ENCODE data around the gene DENND1B. TPM values are rescaled to one million over a fixed set of nuclear protein-coding genes. Genes with fewer than 3 reads are reported as not detected.

The DENND1B gene
- total RNA-seq, 2 donors from 2014 or later = 6.9 to 26.2 TPM

DNA sequence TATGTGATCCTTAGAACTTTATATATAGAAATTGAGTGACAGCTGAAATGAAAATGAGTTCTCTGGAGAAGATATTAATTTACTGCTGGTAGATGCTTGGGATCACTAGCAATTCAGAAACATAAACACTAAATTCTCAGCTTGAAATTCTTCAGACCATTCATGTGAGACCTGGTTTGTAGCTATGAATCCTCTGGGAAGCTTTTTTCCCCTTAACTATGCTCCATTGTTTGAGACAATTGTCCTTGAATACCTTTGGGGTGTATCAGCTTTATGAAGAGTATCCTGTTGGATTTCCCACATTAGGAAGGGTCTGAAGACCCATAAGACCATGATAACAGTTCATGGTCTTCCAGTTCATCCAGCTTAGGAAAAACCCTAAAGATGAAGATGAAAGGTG is 4.6 kb upstream of the DENND1B start:
- H3K27me3 ChIP-seq = no peaks in the 10 kb centered on the region
- no peaks in the 10 kb centered on the region for H3K9me3 ChIP-seq
- no peaks in the 10 kb centered on the region for H3K36me3 ChIP-seq (replicated peaks in 1 of 2; ENCODE audit: insufficient read depth in 1 of 2, low read depth in 2 of 2)
- no peak overlapping the region for H3K4me3 ChIP-seq
- TF ChIP-seq POLR2A (IDR thresholded peaks at IDR 0.05) = no peak
- TF ChIP-seq, protein P1, sequence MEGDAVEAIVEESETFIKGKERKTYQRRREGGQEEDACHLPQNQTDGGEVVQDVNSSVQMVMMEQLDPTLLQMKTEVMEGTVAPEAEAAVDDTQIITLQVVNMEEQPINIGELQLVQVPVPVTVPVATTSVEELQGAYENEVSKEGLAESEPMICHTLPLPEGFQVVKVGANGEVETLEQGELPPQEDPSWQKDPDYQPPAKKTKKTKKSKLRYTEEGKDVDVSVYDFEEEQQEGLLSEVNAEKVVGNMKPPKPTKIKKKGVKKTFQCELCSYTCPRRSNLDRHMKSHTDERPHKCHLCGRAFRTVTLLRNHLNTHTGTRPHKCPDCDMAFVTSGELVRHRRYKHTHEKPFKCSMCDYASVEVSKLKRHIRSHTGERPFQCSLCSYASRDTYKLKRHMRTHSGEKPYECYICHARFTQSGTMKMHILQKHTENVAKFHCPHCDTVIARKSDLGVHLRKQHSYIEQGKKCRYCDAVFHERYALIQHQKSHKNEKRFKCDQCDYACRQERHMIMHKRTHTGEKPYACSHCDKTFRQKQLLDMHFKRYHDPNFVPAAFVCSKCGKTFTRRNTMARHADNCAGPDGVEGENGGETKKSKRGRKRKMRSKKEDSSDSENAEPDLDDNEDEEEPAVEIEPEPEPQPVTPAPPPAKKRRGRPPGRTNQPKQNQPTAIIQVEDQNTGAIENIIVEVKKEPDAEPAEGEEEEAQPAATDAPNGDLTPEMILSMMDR (IDR thresholded peaks at IDR 0.05) = no peak
- intact Hi-C loops (cut with DNase I) = no loop called here
- peaks cover 14% of the 10 kb centered on the region for H3K4me1 ChIP-seq
- H3K27ac ChIP-seq = no peak overlapping the region
- ATAC-seq (no peak), DNase-seq (no peak)

DNA sequence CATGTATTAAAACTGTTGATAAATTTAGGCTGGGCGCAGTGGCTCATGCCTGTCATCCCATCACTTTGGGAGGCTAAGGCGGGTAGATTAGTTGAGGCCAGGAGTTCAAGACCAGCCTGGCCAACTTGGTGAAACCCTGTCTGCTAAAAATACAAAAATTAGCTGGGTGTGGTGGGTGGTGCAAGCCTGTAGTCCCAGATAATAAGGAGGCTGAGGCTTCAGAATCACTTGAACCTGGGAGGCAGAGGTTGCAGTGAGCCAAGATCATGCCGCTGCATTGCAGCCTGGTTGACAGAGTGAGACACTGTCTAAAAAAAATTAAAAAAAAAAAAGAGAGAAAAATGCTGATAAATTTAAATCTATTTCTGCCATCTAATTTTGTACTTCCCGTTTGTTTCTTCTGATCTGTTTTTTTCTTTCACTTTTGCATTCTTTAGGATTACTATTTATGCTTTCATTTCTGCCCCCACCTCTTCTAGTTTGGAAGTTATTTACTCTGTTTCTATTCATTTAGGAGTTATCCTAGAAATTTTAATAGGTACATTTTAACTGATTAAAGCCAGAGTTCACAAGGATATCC is 3.2 kb upstream of the DENND1B start:
- H3K36me3 ChIP-seq (replicated peaks in 1 of 2; ENCODE audit: insufficient read depth in 1 of 2, low read depth in 2 of 2) = no peaks in the 10 kb centered on the region
- no peaks in the 10 kb centered on the region for H3K9me3 ChIP-seq
- no peak for TF ChIP-seq POLR2A (IDR thresholded peaks at IDR 0.05)
- TF ChIP-seq, protein P1 (IDR thresholded peaks at IDR 0.05) = no peak
- DNase-seq = no peak
- peaks cover 19% of the 10 kb centered on the region for H3K4me1 ChIP-seq
- ATAC-seq = no peak
- H3K27me3 ChIP-seq = no peaks in the 10 kb centered on the region
- no peak overlapping the region for H3K4me3 ChIP-seq
- WGBS, 2 donors = 80 to 84% methylated on average over 4 of the region's 4 CpGs
- intact Hi-C loops (cut with DNase I) = no loop called here
- H3K27ac ChIP-seq = no peak overlapping the region

DNA sequence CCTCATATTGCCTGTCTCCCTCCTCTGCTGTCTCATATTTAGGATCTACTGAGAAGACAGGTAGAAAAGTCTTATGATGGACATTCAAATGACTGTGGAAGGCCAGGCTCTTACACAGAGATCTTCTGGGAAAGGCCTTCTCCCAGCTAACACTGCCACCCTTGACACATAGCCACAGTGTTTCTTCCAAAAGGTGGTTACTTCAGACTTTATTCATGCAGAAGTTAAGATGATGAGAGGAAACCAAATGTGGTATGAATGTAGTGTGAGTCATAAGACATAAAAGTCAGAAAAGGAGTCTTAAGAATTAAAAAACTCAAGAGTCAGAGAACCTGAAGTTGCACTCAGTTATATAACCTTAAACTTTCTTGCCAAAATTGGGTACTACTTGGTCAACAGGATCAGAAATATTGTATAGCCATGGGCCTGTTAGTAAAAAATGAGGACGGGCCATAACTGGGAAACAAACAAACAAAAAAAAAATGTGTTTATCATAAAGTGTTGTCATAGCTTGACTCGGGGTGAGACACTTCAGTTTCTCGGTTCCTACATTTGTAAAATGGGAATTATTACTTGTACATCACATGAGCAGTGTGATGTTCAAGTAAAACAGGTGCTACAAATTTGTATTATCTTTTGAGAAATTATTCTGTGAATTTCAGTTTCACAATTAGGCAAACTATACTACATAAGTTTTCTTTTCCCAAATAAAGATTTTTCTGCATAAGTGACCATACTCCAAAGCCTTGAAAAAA is 1.2 kb upstream of the DENND1B start:
- TF ChIP-seq, protein P1 (IDR thresholded peaks at IDR 0.05) = no peak
- no peak for TF ChIP-seq POLR2A (IDR thresholded peaks at IDR 0.05)
- Histone ChIP-seq H3K27ac (peak overlapping the region; percentile 91 to 97 (median 95)), H3K27me3 (no peaks in the 10 kb centered on the region), H3K4me1 (peaks cover 36% of the 10 kb centered on the region), H3K36me3 (replicated peaks in 1 of 2; ENCODE audit: insufficient read depth in 1 of 2, low read depth in 2 of 2) (no peaks in the 10 kb centered on the region), H3K4me3 (no peak overlapping the region), H3K9me3 (no peaks in the 10 kb centered on the region)
- no peak for ATAC-seq
- WGBS, 2 donors = 76 to 78% methylated on average over 3 of the region's 3 CpGs
- intact Hi-C loops (cut with DNase I) = no loop called here
- no peak for DNase-seq

DNA sequence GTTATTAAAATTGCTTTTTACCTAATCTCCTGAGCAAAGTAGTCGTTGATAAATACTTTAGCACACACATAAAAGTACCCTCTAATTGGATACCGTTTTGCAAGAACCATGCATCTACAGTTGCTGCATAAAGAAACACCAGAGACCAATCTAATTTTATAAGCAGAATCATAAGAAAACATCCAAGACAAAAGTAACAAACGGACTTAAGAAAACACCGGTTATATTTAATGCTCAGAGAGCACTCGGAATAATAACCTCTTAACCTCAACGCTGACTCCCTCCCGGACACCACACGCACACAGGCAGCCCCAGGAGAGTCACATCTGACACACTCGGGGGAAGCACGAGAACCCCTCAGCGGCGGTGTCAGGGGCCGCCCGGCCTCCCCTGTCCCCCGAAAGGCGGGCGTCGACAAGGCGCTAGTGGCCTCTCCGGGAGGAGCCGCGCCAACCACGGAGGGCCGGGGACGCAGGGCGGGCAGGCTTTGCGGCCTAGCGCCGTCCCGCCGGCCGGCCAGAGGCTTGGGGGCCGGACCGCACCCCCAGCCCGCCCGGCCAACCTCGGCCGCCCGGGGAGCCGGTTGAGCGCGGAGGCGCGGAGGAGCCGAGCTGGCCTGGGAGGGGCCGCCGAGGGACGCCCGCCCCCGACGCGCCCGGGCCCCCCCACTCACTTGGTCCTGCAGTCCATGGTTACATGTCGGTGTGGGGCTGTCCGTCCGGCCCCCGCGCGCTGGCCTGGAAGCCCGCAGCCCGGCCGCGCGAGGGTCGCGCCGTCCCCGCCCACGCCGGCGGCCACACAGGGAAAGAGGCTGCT is 606 bp downstream of the DENND1B start:
- H3K27ac ChIP-seq = peak overlapping the region; percentile 91 to 97 (median 95)
- TF ChIP-seq, protein P1 (IDR thresholded peaks at IDR 0.05) = no peak
- TF ChIP-seq POLR2A (IDR thresholded peaks at IDR 0.05) = no peak
- peak overlapping the region; percentile 25 to 80 for H3K4me3 ChIP-seq
- WGBS, 2 donors = 0 to 1% methylated on average over 25 to 66 of the region's 71 CpGs
- no peaks in the 10 kb centered on the region for H3K9me3 ChIP-seq
- H3K27me3 ChIP-seq = no peaks in the 10 kb centered on the region
- no peaks in the 10 kb centered on the region for H3K36me3 ChIP-seq (replicated peaks in 1 of 2; ENCODE audit: insufficient read depth in 1 of 2, low read depth in 2 of 2)
- DNase-seq = peak; percentile 51 to 68 (median 56)
- peak; percentile 69 for ATAC-seq
- intact Hi-C loops (cut with DNase I) = no loop called here
- H3K4me1 ChIP-seq = peaks cover 39% of the 10 kb centered on the region
